Activated T-cell treated with anti-CD3 and anti-CD28 coated beads for 4 hours (primary cell): ENCODE data around the gene MSL1.

Source experiments
- DNase-seq: peaks from one replicate; pipeline ENCODE4 v3.0.0-alpha.2; 2020

The MSL1 gene

DNA sequence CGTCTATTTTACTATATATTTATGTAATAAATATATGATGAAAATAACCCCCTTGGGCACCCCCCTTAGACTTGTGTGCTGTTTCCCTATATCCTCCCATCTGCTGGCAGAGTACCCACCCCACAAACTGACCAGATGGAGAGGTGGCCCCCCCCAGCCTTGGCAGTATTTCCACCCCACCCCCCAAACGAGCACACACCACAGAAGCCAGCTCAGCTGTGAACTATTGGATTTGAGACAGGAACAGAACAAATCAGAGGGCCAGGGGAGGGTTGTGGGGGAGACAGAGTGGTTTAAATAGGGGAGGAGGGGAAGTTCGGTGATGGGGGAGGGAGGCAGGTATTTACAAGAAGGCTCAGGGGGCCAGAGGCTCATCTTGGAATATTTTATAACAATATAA, 29.2 kb upstream of the MSL1 start:
- DNase-seq = no peak

DNA sequence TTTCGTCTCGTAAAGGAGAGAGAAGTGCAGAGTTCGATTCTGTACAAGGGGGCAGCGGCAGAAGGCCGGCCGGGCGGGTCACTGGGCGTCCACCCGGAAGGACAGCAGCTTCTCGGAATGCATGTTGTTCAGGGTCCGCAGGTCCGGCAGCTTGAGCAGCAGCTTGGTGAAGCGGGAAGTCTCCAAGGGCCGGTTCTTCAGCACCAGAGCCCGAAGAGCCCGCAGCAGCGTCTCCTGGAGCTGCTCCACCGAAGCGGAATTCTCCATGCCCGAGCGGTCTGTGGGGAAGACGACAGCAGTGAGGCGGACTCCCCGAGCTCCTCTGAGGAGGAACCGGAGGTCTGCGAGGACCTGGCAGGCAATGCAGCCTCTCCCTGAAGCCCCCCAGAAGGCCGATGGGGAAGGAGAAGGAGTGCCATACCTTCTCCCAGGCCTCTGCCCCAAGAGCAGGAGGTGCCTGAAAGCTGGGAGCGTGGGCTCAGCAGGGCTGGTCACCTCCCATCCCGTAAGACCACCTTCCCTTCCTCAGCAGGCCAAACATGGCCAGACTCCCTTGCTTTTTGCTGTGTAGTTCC, 28.7 kb upstream of the MSL1 start:
- no peak for DNase-seq

DNA sequence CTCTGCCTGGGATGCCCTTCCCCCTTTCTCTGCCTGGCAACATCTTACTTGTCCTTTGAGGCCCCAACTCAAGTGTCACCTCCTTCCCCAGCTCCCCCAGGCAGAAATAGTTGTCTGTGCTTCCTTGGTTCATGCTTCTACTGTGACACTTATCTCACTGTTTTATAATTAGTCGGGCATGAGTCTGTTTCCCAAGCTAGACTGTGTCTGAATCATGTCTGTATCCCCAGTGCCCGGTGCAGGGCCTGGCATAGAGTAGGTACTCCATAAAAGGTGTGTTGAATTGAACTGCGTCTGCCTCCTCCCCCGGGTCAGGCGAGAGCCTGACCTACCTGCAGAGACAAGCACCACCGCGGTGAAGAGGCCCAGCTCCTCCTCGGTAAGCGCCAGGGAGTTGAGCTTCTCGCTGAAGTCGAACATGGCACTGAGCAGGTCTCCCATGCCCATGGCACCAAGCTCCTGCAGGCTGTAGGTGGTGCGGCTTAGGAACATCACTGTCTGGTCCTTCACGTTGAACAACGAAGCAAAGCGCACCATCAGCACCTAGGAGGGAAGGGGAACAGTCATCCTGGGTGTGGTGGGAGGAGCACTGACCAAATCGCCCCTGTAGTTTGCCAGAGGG, 28.1 kb upstream of the MSL1 start:
- no peak for DNase-seq

DNA sequence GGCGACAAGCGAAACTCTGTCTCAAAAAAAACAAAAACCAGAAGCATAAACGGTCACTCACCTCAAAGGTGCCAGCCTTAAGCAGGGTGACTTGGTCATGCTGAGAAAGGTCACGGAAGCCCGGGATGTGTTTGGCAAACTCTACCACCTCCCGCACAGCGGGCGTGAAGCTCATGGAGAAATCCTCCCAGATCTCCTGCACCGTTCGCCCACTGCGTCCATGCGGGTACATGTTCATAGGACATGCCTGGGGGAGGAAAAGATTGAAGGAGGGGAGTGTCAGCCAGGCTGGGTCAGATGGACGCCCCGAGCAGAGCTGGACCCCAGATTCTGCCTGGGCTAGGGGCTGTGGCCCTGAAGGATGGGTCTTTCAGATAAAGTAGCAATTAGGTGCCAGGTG, 26.9 kb upstream of the MSL1 start:
- DNase-seq = no peak

DNA sequence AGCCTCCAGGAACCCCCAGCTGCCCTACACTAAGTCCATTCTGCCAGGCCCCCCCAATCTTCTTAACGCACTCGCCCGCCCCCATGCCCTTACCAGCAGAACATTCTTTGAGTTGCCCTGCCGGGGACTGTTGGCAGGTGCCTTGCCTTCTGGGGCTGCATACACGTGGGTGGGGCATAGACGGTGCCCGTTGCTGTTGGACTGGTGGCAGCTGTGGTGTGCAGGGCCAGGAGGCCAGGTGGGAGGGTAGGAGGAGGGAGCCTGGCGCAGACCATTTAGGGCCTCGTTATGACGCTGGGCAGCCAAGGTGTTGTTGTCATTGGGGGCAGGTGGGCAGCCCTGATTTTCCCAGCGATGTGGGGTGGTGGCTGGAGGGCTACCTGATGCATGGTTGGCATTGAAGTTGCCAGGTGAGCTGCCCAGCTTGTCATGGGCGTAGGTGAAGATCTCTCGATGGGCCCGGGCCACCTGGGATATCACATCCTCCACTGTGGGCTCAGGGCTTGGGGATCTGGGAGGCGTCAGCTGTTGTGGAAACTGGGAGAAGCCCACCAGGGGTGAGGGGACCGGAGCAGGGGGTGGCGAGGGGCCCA, 26.3 kb upstream of the MSL1 start:
- DNase-seq = no peak

DNA sequence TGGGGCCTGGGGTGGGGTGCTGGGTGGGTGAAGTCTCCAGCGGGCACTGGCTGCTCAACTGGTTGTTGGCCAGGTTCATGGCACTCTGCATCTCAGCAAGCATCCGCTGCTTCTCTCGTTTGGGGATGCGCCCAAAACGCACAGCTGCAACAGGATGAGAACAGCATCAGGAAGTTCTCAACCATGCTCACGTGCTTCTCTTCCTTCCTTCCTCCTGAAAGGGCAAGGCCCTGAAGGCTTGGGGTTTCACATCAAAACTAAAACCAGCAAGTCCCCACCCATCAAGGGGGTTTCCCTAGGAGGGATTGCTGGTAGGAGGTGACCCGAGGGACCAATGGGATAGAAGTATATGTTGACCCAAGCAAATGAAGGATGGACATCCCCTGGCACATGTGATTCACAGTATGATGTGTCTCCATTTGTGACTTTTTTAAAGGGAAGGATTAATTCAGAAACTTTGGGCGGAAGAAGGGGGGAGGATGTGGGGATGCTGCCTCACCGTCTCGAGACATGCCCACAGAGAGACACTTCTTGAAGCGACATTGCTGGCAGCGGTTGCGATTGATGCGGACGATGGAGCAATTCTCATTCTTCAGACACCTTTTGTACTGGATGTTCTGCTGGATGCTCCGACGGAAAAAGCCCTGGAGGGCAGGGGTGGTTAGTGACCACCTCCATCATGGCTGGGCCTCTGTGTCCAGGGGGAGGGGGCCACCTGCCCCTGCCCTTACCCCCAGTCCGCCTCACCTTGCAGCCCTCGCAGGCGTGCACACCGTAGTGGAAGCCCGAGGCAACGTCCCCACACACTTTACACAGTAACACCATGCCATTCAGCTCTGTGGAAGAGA, 25.6 kb upstream of the MSL1 start:
- peak; percentile 72 for DNase-seq

DNA sequence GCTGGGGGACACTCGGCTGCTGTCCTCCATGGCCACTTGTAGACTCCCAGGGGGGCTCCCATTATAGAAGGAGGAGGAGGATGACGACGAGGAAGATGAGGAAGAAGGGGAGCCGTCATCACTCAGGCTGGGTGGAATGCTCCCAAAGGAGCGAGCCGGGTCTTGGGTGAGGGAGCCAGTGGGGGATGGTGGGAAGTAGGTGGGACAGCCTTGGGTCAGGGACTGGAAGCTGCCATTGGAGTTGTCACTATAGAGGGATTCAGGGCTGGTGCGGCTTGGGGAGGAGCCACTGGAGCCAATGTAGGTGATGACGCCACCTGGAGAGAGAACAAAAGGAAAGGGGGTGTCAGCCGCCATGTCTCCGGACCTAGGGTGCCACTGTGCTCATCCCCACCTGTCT, 24.7 kb upstream of the MSL1 start:
- no peak for DNase-seq

DNA sequence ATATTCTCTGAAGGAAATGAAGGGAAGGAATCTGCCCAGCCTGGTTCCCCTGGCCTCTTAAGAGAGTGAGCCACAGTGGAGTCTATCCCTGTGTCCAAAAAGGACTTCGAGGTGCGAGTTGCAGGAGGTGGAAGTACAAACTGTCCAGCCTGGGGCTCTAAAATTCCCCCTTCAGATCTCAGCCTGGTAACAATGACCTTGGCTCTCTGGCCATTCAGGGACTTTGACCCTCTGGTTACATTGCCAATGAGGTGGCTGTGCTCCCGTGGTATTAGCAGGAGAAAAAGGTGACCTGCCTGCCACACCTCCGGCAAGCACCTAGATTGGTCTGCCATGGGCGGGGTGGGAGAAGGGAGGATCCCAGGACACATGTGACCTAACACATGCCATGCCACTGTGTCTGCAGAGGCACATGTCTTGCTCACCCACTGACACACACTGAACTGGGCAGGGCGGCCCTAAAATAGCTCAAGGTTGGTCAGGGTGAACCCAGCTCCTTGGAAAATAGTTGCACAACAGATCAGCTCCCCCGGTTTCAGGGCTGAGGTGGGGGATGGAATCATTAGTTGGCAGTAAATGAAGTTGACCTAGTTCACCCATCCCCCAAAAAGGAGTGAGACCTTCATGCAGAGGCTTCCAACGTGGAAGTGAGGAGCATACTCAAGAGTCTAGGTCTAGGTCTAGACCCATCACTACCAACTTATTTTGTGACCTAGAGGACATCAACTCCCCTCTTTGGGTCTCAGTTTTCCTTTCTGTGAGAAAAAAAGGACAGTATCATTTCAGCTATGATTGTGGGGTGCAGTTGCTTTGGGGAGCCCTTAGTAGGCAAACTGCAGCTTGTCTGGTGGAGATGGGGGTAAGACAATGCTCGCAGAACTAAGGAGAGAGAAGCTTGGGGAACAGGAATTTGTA, 23.6 kb upstream of the MSL1 start:
- DNase-seq = no peak

DNA sequence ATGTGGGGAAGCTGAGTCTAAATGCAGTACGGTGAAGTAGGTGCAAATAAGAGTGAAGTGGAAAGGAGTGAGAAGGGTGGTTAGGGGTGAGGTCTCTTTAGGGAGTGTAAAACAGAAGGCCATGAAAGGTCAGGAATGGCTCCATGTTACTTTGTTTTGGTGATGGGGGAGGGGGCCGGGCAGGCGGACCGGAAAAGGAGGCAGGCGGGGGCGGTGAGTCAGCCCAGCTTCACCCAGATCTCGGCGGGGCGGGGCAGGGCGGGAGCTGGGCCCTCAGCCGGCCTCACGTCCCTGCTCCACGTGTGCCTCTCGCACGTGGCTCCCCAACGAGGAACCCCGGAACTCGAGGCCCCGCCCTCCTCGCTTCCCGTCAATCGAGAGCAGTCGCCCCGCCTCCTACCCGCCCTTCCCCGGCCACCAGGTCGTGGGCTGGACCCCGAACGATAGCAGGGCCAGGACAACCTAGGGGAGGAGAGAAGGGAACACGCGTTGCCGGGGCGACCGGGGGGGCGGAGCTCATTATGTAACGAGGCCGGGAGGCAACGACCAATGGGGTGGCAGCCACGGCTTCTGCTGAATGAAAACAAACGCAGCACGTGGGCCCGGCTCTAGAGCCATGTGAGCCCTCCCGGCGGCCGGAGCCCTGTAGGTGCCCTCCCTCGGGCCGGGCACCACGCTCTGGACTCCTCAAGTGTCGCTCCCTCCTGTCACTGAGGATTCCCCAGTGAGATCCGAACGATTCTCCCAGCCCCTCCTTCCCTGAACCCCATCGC, 22.7 kb upstream of the MSL1 start:
- peak; percentile 99 for DNase-seq

DNA sequence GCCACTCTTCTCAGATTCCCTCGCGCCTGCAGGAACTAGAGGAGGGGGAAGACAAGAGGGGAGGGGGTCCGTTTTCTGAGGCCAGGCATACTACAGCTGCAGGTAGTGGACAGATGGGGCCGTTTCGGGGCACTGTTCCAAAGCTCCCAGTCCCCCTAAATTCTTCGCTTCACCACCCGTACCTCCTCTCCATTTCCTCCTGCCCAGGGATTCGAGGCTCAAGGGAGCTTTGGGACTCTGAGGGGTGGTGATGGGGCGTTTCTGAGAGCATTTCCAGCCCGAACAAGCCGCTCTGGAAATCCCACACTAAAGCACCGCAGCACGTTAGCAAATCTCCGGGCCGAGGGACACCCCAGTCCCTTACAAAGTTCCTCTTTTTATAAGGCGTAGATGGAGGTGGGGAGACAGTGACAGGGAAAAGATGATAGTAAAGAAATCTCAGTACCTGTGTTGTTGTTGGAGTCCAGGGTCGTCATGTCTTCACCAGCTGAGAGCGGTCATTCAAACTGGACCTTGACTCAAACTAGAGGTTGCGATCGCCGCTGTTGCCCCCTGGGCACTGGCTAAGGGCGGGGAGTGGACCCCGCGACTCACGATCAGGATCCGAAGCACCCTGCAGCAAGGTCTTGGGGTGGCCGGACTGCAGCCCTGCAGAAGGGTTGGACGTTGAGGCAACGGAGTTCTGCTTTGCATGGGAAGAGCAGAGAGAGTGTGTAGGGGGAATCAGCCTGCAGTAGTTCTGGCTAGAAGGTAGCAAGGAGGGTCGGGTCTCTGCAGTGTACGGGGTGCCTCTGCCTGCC, 22.0 kb upstream of the MSL1 start:
- no peak for DNase-seq

DNA sequence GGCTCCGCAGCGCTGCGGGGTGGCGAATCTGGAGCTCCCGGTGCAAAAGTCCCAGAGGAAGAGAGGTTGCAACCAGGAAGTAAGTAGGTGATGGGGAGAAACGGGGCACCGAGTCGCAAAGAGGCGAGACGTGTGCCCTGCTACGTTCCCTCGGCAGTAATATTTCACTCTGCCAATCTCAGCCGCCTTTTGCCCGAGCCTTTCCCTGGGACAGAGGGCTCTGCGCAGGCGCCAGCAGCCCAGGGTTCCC, 21.4 kb upstream of the MSL1 start, which contains the start of gene NR1D1:
TSS of gene NR1D1 (minus strand) at position 171 of the 250 bp plus-strand sequence. CDS start 495 bp downstream, outside the sequence.
- no peak for DNase-seq

DNA sequence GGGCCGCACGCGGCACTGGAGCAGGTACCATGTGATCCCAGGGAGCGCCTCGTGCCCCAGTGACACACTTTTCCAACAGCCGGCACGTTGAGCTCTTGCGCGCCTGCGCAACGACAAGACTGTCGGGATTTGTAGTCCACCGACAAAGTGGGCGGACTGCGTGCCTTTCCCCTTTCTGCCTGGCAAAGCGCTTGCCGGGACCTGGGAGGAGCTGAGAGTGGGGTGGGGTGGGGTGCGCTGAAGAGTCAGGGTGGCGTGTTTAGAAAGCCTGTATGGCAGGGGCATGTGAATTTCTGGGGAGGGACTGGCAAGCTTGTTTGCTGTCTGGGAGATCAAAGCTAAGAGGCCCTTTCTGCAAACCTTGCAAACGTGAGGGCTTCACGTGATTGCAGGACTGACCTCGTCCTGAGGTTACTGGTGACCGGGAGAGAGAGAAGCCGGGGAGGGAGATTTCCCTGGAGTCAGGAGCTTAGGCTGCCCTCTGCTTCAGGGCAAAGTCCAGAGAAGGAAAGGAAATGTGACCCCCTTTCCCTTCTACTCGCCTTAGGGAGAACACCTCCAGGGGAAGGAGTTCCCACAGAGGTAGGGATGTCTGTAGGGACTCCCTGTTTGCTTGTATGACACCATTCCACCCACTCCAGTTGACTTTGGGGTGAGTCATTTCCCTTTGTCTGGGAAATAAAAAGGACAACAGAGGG, 21.0 kb upstream of the MSL1 start:
- DNase-seq = peak; percentile 80

DNA sequence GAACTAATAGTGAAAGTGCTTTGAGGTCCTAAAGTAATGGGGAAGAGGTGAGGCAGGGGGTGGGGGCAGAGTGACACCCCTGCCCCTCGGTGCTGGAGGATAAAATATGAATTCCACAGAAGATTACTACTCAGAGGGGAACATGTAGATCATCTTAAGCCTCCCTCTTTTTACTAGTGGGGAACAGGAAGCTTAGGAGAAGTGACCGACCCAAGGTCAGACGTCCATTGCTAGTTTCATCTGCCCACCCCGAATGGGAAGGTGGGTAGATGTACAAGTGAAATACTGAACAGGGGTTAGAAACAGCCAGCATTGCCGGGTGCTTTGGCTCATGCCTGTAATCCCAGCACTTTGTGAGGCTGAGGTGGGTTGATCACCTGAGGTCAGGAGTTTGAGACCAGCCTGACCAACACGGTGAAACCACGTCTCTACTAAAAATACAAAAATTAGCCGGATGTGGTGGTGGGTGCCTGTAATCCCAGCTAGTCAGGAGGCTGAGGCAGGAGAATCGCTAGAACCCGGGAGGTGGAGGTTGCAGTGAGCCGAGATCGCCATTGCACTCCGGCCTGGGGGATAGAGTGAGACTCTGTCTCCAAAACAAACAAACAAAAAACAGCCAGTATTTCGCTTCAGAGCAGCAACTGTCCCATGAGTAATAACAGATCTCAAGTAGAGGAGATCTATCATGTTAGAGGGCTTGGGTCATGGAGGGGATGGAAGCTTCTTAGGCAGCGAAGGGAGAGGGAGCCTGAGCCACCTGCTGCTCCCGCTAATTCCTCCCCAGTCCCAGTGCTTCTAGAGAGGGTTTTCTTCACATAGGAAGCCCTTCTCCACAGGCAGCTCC, 20.2 kb upstream of the MSL1 start:
- DNase-seq = no peak

DNA sequence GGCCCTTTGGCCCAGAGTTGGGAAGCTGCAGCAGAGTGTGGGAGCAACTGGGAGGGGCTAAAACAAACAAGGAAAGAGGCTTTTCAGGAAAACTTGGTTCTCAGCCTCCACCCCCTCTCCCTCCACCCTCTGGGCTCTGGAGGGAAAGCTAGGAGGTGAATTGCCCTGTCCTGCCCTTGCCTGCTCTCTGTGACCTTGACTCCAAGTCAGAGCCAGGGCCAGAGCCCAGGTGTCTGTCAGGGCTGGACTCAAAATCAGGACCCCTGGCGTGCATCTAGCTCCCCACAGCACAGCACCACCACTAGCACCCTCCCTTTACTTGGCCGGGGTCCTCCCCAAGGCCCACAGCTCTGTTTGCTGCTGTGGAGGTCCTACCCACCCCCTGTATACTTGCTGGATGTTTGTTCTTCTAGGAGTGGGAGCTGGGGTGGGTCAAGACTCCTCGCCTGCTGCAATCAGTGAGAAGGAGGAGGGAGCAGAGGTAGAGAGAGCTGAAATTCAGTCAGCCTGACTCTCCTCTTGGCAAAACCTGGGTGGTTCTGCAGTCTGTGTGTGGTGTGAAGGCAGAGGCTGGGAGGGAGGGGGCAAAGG, 18.6 kb upstream of the MSL1 start:
- DNase-seq = no peak

DNA sequence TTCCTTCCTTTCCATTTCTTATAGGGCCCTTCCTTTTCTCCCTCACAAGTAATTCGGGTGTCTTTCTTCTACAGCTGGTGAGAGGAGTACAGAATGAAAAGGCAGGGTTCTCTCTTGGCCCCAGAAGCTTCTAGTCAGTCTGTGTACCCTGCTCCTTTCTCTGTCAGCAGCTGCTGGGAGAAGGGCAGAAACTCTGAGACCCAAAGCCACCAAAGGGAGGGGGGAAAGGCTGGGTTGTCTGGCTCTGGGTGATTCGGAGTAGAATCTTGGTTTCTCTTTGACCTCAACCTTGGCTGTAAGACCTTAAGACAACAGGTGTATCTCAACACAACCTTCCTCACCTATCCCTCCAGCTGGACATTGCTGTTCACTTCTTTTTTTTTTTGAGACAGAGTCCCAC, 18.1 kb upstream of the MSL1 start:
- DNase-seq = no peak

DNA sequence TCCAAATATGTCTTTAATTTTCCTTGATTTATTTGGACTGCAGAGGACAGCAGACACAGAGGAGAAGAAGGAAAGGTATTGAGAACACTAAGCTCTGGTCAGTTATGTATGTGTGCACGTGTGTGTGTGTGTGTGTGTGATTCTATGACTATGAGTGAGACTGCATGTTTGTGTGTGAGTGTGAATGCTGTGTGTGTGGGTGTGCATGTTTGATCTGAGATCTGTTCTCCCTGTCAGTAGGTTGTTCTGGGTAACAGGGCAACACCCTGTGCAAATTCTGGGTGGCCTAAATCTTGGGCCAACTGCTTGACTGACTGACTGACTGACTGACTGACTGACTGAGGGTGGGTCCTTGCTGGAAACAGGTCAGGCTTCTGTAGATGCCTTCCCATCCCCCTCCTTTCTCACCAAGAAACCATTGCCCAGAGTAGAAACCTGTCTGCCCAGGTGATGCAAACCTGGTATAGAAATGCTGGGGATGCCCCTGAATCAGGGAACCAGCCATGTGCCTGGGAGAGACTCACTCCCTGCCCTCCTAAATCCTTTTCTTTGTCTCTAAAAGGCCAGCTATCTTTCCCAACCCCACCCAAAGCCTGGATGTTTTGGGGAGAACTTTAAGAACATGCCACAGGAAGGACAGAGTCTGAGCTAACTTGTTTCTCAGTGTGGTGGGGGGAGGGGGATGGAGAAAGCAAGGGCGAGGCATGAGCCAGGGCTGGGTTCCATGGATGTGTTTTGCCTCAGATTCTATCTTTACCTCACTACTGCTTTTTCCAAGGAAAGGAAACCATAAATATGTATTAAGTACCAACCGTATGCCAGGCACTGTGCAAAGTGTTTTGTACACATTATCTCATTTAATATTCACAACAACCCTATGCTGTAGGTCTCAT, 16.9 kb upstream of the MSL1 start:
- no peak for DNase-seq

DNA sequence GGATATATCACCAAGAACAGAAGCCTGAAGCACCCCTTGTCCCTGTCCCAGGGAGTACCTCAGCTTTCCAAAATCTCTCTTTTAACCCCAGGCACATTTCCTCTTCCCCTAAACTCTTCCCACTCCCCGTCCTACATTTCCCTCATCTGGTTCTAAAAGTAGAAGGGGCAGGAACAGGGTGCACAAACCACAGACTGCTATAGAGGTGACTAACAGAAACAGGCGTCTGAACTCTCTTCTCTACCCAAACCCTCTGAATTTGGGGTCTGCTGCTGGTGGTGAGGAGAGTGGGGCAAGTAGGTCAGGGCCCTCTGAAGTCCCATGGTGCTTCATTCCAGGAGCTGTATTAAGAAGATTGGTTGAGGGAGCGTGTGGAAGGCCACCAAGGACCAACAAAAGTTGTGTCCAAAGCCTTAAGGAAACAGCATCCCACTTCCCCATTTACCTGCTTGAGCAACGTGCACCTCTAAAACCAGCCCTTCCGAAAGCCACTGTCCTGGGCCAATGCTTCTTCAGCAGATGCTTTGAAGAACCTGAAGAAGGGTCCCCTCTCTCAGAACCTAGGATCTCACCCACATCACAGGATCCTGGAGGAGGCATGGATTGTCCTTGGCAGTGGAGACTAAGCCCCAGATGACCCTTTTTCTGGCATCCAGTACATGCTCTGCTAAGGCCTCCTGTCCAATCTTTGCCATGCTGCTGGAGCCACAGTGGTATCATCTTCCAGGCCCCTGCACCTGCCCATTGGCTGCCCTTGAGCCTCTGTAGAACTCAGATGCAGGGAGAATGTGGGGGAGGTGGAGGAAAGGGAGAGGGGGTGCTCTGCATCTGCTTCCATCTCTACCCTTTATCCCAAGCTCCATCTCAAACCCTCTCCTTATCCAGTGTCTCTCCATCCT, 15.7 kb upstream of the MSL1 start:
- no peak for DNase-seq
